GM12878 (cell line): Measurements from ENCODE around the gene LRRC27. TPM values are rescaled to one million over a fixed set of nuclear protein-coding genes. Genes with fewer than 3 reads are reported as not detected.
A peak's percentile ranks its signal among the peaks of the same experiment; 100 is the strongest.

ENCODE experiments used
- CBFB ChIP-seq: IDR thresholded peaks from 2 replicates; pipeline ENCODE4 v1.6.1; 2016; ENCODE audit warnings: antibody characterized with exemption, low read depth
- CEBPZ ChIP-seq: fragments of 150-350 bp; IDR thresholded peaks from 2 replicates; pipeline ENCODE4 v1.6.1; 2016; ENCODE audit warnings: low read depth, low read length
- DPF2 ChIP-seq: fragments of 450-650 bp; IDR thresholded peaks from 2 replicates; pipeline ENCODE4 v1.6.1; 2017; ENCODE audit warnings: mild to moderate bottlenecking
- MTA3 ChIP-seq: IDR thresholded peaks from 2 replicates; pipeline ENCODE4 v1.6.1; 2012; ENCODE audit warnings: low read length, inconsistent platforms, borderline replicate concordance
- MYB ChIP-seq: fragments of 150-350 bp; IDR thresholded peaks from 2 replicates; pipeline ENCODE4 v1.6.1; 2014; ENCODE audit warnings: mild to moderate bottlenecking, low read depth, low read length, borderline replicate concordance
- NFIC ChIP-seq: IDR thresholded peaks from 2 replicates; pipeline ENCODE4 v1.6.1; 2012; ENCODE audit warnings: low read depth, mild to moderate bottlenecking, inconsistent platforms, low read length, moderate library complexity
- SRF ChIP-seq, 2 experiments: IDR thresholded peaks; 2 replicates each; pipeline ENCODE4 v1.6.1; 2011; ENCODE audit warnings: low read depth in 2 of 2, low read length in 2 of 2, mild to moderate bottlenecking in 1 of 2, moderate library complexity in 1 of 2
- TARDBP ChIP-seq: IDR thresholded peaks from 2 replicates; pipeline ENCODE4 v1.6.1; 2016; ENCODE audit warnings: borderline replicate concordance
- ZBTB11 ChIP-seq: fragments of 450-650 bp; formaldehyde crosslinking; IDR thresholded peaks from 2 replicates; pipeline ENCODE4 v1.5.0; 2022; ENCODE audit warnings: mild to moderate bottlenecking, missing genetic modification characterization
- ZNF274 ChIP-seq: IDR thresholded peaks from one replicate; pipeline ENCODE4 v1.8.0; 2011; ENCODE audit not compliant: insufficient read length, insufficient read depth
- ZNF384 ChIP-seq: IDR thresholded peaks from 2 replicates; pipeline ENCODE4 v1.6.1; 2012; ENCODE audit warnings: low read depth, mild to moderate bottlenecking, low read length, improper control_type of control experiment, borderline replicate concordance
- ZNF622 ChIP-seq: fragments of 450-650 bp; IDR thresholded peaks from 2 replicates; pipeline ENCODE4 v1.6.1; 2017; ENCODE audit warnings: mild to moderate bottlenecking, inconsistent platforms
- ZZZ3 ChIP-seq: IDR thresholded peaks from 2 replicates; pipeline ENCODE4 v1.6.1; 2011; ENCODE audit warnings: low read depth; ENCODE audit not compliant: control insufficient read depth, insufficient read length
- polyA plus RNA-seq, 11 experiments: library from polyadenylated mRNA; depleted of rRNA in 4 of 11; unstranded in 6 of 11; stranded (reverse) in 5 of 11; fragments of >200 nt; fragmentation: Nextera tagmentation in 4 of 11; fragmentation: Illumina TruSeq in 1 of 11; extraction: Ambion mirVana in 4 of 11; extraction: Trizol in 1 of 11; gene quantifications; 1 replicate in 1 of 11; 2 replicates in 10 of 11; pipeline versions ENCODE4 v1.2.1 to v1.2.3, GENCODE V29; 2011 to 2016; ENCODE audit warnings: inconsistent platforms in 2 of 11, missing spikeins in 2 of 11, low read depth in 1 of 11
- total RNA-seq, 4 experiments: library from RNA; depleted of rRNA in 3 of 4; stranded (reverse); fragments of >200 nt in 3 of 4; fragmentation: Illumina TruSeq in 1 of 4; extraction: Trizol in 1 of 4; gene quantifications; 2 replicates each; pipeline versions ENCODE4 v1.2.1 to v1.2.3, GENCODE V29; 2013 to 2021
- TF ChIP-seq, protein P1 (sequence below): fragments of 450-650 bp; IDR thresholded peaks from 2 replicates; pipeline ENCODE4 v1.6.1; 2018; ENCODE audit warnings: borderline replicate concordance, mild to moderate bottlenecking; ENCODE audit not compliant: partially characterized antibody
- TF ChIP-seq, protein P2 (sequence below): IDR thresholded peaks from 2 replicates; pipeline ENCODE4 v1.6.1; 2011; ENCODE audit warnings: mild to moderate bottlenecking, low read depth, low read length, moderate library complexity; ENCODE audit not compliant: insufficient replicate concordance
- TF ChIP-seq, protein P3 (sequence below): fragments of 450-650 bp; IDR thresholded peaks from 2 replicates; pipeline ENCODE4 v1.6.1; 2017; ENCODE audit warnings: low read depth, mild to moderate bottlenecking, moderate library complexity

Gene LRRC27
- total and polyA plus RNA-seq, 10 of the 15 experiments (the other 5 are each of a cell fraction or from before 2014, with no cell fraction given), result 0.48 to 6.9 (median 4.7) TPM

DNA sequence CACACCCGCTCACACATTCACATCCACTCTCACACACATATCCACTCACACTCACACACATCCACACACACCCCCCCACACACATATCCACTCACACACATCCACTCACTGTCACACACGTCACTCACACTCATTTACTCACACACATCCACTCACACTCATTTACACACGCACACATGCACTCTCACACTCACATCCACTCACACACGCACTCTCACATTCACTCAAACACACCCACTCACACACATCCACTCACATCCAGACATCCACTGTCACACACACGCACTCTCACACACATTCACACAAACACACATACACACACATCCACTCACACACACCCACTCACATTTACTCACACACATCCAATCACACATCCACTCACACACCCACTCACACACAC, 83.3 kb downstream of the LRRC27 start (continued):
- TF ChIP-seq, protein P1, sequence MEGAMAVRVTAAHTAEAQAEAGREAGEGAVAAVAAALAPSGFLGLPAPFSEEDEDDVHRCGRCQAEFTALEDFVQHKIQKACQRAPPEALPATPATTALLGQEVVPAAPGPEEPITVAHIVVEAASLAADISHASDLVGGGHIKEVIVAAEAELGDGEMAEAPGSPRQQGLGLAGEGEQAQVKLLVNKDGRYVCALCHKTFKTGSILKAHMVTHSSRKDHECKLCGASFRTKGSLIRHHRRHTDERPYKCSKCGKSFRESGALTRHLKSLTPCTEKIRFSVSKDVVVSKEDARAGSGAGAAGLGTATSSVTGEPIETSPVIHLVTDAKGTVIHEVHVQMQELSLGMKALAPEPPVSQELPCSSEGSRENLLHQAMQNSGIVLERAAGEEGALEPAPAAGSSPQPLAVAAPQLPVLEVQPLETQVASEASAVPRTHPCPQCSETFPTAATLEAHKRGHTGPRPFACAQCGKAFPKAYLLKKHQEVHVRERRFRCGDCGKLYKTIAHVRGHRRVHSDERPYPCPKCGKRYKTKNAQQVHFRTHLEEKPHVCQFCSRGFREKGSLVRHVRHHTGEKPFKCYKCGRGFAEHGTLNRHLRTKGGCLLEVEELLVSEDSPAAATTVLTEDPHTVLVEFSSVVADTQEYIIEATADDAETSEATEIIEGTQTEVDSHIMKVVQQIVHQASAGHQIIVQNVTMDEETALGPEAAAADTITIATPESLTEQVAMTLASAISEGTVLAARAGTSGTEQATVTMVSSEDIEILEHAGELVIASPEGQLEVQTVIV, result peak; percentile 8
- TF ChIP-seq, protein P2, sequence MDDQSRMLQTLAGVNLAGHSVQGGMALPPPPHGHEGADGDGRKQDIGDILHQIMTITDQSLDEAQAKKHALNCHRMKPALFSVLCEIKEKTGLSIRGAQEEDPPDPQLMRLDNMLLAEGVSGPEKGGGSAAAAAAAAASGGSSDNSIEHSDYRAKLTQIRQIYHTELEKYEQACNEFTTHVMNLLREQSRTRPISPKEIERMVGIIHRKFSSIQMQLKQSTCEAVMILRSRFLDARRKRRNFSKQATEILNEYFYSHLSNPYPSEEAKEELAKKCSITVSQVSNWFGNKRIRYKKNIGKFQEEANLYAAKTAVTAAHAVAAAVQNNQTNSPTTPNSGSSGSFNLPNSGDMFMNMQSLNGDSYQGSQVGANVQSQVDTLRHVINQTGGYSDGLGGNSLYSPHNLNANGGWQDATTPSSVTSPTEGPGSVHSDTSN, result peak; percentile 44
- TF ChIP-seq SRF (IDR thresholded peaks at IDR 0.05; ENCODE audit: low read depth in 2 of 2, low read length in 2 of 2) (no peak), ZNF384 (no peak), MYB (no peak), CEBPZ (no peak), DPF2 (no peak), ZZZ3 (no peak), MTA3 (no peak), NFIC (0 out of 2 replicates have a peak, but pooled peaks have one; percentile 27), CBFB (no peak), ZBTB11 (CRISPR knock-in tag) (no peak), ZNF274 (no peak), ZNF622 (no peak), TARDBP (no peak)
- TF ChIP-seq, protein P3, sequence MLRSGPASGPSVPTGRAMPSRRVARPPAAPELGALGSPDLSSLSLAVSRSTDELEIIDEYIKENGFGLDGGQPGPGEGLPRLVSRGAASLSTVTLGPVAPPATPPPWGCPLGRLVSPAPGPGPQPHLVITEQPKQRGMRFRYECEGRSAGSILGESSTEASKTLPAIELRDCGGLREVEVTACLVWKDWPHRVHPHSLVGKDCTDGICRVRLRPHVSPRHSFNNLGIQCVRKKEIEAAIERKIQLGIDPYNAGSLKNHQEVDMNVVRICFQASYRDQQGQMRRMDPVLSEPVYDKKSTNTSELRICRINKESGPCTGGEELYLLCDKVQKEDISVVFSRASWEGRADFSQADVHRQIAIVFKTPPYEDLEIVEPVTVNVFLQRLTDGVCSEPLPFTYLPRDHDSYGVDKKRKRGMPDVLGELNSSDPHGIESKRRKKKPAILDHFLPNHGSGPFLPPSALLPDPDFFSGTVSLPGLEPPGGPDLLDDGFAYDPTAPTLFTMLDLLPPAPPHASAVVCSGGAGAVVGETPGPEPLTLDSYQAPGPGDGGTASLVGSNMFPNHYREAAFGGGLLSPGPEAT, result no peak
